ENCODE results near the gene IL17D.

IL17D gene

DNA sequence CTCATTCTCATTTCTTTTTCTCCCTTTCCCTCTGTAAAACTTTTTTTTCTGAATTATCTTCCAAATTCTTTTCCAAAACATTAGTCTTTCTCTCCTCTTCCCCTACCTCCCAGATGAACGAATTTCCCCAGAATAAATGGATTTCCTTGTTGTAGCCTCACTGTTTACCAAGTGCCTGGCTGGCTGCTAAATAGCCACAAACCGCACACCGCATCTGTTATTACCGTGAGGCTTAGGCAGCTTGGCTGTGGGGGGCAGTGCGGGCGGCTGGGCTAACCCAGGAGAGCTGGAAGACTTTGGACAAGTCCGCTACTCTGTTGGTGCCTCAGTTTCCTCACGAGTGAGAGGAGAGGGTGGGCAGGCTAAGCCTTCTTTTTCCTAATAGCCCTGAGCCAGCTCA lies 10.7 kb downstream of the IL17D start:
- Histone ChIP-seq H3K36me3 (ENCODE audit: control insufficient read depth, insufficient read depth, low read length) (no peaks in the 10 kb centered on the region), H3K27ac (ENCODE audit: low read depth, low read length) (peak overlapping the region; percentile 60), H3K9ac (ENCODE audit: low read length) (no peak overlapping the region), H3K4me3 (ENCODE audit: low read length) (no peak overlapping the region), H3K4me1 (ENCODE audit: control insufficient read depth, insufficient read depth, low read length) (peaks cover 2% of the 10 kb centered on the region), H3K27me3 (ENCODE audit: control insufficient read depth, insufficient read depth, low read length) (peaks cover 5% of the 10 kb centered on the region)

GRCh38 chr13:20714563-20715329 lies 11.2 kb downstream of the IL17D start:
- no peak overlapping the region for H3K9ac ChIP-seq (ENCODE audit: low read length)
- no peaks in the 10 kb centered on the region for H3K36me3 ChIP-seq (ENCODE audit: control insufficient read depth, insufficient read depth, low read length)
- peaks cover 2% of the 10 kb centered on the region for H3K4me1 ChIP-seq (ENCODE audit: control insufficient read depth, insufficient read depth, low read length)
- peak overlapping the region; percentile 60 for H3K27ac ChIP-seq (ENCODE audit: low read depth, low read length)
- H3K27me3 ChIP-seq (ENCODE audit: control insufficient read depth, insufficient read depth, low read length), result peaks cover 6% of the 10 kb centered on the region
- H3K4me3 ChIP-seq (ENCODE audit: low read length), result no peak overlapping the region

GRCh38 chr13:20715330-20715712 lies 11.8 kb downstream of the IL17D start:
- peaks cover 2% of the 10 kb centered on the region for H3K4me1 ChIP-seq (ENCODE audit: control insufficient read depth, insufficient read depth, low read length)
- H3K4me3 ChIP-seq (ENCODE audit: low read length), result no peak overlapping the region
- no peak overlapping the region for H3K9ac ChIP-seq (ENCODE audit: low read length)
- no peaks in the 10 kb centered on the region for H3K36me3 ChIP-seq (ENCODE audit: control insufficient read depth, insufficient read depth, low read length)
- H3K27ac ChIP-seq (ENCODE audit: low read depth, low read length), result peak overlapping the region; percentile 60
- H3K27me3 ChIP-seq (ENCODE audit: control insufficient read depth, insufficient read depth, low read length), result peaks cover 6% of the 10 kb centered on the region

- no peak overlapping the region for H3K27ac ChIP-seq (ENCODE audit: low read depth, low read length)
- peaks cover 15% of the 10 kb centered on the region for H3K27me3 ChIP-seq (ENCODE audit: control insufficient read depth, insufficient read depth, low read length)
- H3K4me3 ChIP-seq (ENCODE audit: low read length), result no peak overlapping the region
- peaks cover 8% of the 10 kb centered on the region for H3K4me1 ChIP-seq (ENCODE audit: control insufficient read depth, insufficient read depth, low read length)
- H3K36me3 ChIP-seq (ENCODE audit: control insufficient read depth, insufficient read depth, low read length), result no peaks in the 10 kb centered on the region
- no peak overlapping the region for H3K9ac ChIP-seq (ENCODE audit: low read length)
Measured at GRCh38 chr13:20716951-20717350, 13.5 kb downstream of the IL17D start.

DNA sequence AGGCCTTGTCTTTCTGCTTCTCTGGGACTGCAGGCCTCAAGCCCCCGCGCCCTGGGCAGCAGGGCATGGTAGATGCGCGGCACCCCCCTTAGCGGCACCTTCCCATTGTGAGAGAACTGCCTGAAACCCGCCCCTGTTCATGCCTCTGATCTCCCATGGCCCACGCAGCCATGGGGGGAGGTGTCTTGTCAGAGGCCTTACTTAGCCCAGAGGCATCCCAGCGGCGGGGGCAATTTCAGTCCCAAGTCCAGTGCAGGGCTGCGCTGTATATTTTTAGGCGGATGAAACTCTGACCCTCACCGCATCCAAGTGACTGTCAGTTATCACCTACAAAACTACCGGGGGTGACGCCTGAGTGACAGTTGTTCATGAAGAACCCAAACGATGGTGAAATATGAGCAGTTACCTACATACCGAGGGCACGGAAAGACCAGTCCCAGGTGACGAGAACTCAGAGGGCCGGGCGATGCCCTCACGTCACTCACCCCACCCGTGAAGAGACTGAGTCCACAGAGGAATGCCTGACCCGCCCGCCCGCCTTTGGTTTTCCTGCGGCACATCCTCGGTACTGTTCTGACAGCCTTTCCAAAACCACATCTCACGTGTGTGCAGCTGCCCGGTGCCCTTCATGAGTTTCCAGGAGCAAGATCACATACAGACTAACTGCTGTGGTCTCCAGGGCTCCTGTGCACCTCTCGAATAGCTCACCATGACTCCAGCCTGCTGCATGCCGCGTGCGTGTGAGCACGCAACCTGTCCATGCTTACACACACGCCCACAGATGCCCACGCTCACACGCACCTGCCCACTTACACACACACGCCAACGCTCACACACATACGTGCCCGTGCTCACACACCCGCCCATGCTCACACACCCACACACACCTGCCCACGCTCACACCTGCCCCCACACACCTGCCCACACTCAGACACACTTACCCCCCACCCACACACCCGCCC lies 14.4 kb downstream of the IL17D start:
- no peak overlapping the region for H3K4me3 ChIP-seq (ENCODE audit: low read length)

DNA sequence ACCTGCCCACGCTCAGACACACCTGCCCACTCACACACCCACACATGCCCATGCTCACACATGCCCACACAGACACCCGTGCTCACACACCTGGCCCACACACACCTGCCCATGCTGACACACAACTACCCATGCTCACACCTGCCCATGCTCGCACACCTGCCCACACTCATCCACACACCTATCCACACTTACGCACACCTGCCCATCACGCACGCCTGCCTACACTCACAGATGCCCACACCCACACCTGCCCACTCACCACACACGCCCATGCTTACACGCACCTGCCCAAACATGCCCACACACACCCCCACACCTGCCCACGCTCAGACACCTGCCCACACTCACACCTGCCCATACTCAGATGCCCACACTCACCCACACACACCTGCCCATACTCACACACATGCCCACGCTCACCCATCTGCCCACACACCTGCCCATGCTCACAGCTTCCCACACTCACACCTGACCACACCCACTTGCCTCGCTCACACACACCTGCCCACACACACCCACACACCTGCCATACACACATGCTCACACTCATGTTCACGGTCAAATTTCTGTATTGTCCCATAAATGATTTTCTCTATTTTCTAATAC lies 15.6 kb downstream of the IL17D start:
- no peaks in the 10 kb centered on the region for H3K36me3 ChIP-seq (ENCODE audit: control insufficient read depth, insufficient read depth, low read length)
- H3K27ac ChIP-seq (ENCODE audit: low read depth, low read length), result no peak overlapping the region
- H3K4me1 ChIP-seq (ENCODE audit: control insufficient read depth, insufficient read depth, low read length), result peaks cover 8% of the 10 kb centered on the region
- no peak overlapping the region for H3K4me3 ChIP-seq (ENCODE audit: low read length)
- H3K9ac ChIP-seq (ENCODE audit: low read length), result no peak overlapping the region
- peaks cover 16% of the 10 kb centered on the region for H3K27me3 ChIP-seq (ENCODE audit: control insufficient read depth, insufficient read depth, low read length)

More for the DNA sequence above, 14.4 kb downstream of the IL17D start:
- peaks cover 8% of the 10 kb centered on the region for H3K4me1 ChIP-seq (ENCODE audit: control insufficient read depth, insufficient read depth, low read length)
- no peak overlapping the region for H3K27ac ChIP-seq (ENCODE audit: low read depth, low read length)
- H3K36me3 ChIP-seq (ENCODE audit: control insufficient read depth, insufficient read depth, low read length), result no peaks in the 10 kb centered on the region
- no peak overlapping the region for H3K9ac ChIP-seq (ENCODE audit: low read length)
- H3K27me3 ChIP-seq (ENCODE audit: control insufficient read depth, insufficient read depth, low read length), result peaks cover 16% of the 10 kb centered on the region

DNA sequence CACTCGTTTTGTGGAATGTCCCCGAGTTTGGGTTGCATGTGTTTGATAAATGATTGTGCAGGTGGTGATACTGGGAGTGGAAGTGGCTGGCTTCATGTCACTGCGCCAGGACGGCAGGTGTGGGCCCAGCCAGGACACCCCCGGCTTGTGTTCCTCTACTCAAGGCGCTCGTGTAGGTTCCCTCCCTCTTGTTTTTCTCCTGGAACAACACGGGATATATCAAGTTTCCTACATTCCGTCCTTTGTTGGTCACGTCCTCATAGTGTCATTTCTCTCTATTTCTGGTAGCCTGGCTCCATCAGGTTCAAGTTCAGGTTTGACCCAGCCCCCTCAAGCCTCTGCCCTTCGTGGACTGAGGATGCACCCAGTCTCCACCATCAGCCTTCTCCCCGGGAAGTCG lies 16.3 kb downstream of the IL17D start:
- no peak overlapping the region for H3K27ac ChIP-seq (ENCODE audit: low read depth, low read length)
- peaks cover 8% of the 10 kb centered on the region for H3K4me1 ChIP-seq (ENCODE audit: control insufficient read depth, insufficient read depth, low read length)
- H3K4me3 ChIP-seq (ENCODE audit: low read length), result no peak overlapping the region
- H3K27me3 ChIP-seq (ENCODE audit: control insufficient read depth, insufficient read depth, low read length), result peaks cover 16% of the 10 kb centered on the region
- H3K36me3 ChIP-seq (ENCODE audit: control insufficient read depth, insufficient read depth, low read length), result no peaks in the 10 kb centered on the region
- no peak overlapping the region for H3K9ac ChIP-seq (ENCODE audit: low read length)

DNA sequence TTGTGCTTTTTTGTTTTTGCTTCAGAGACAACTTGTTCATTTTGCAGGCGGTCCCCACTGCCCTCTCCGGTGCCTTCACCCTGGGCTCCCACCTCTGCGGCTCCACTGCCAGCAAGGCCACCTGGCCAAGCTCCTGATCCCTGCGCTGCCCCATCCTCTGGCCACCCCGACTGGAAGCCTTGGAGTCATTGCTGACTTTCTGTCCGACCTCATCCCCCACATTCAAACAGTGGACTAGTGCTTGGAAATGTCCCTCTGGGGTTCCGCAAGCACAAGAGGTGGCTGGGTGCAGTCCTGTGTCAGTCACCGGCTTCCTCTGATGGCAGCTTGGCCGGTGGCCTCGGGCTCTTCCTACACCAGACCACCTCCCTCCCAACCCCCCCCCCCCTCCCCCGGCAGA lies 17.0 kb downstream of the IL17D start:
- H3K4me3 ChIP-seq (ENCODE audit: low read length), result no peak overlapping the region
- H3K36me3 ChIP-seq (ENCODE audit: control insufficient read depth, insufficient read depth, low read length), result no peaks in the 10 kb centered on the region
- peaks cover 16% of the 10 kb centered on the region for H3K27me3 ChIP-seq (ENCODE audit: control insufficient read depth, insufficient read depth, low read length)
- H3K27ac ChIP-seq (ENCODE audit: low read depth, low read length), result no peak overlapping the region
- peaks cover 6% of the 10 kb centered on the region for H3K4me1 ChIP-seq (ENCODE audit: control insufficient read depth, insufficient read depth, low read length)
- H3K9ac ChIP-seq (ENCODE audit: low read length), result no peak overlapping the region

DNA sequence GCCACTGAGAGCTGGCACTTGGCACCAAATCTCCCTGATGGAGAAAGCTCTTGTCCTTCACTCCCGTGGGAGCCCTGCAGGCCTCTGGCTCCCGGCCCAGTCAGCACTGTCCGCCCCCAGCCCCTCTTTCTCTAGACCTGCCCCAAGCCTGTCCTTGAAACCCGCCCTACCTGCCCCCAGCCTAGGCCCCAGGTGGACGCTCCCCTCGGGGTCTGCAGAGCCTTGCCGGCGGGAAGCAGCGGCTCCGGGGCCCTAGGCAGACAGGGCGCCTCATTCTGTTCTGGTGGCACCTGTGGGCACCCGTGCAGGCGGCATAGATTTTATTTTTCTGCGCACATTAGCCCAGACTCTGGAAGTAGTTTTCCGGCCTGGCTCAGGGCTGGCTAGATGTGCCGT lies 17.6 kb downstream of the IL17D start:
- H3K9ac ChIP-seq (ENCODE audit: low read length), result no peak overlapping the region
- peaks cover 16% of the 10 kb centered on the region for H3K27me3 ChIP-seq (ENCODE audit: control insufficient read depth, insufficient read depth, low read length)
- H3K4me3 ChIP-seq (ENCODE audit: low read length), result no peak overlapping the region
- no peaks in the 10 kb centered on the region for H3K36me3 ChIP-seq (ENCODE audit: control insufficient read depth, insufficient read depth, low read length)
- H3K27ac ChIP-seq (ENCODE audit: low read depth, low read length), result no peak overlapping the region
- H3K4me1 ChIP-seq (ENCODE audit: control insufficient read depth, insufficient read depth, low read length), result peaks cover 6% of the 10 kb centered on the region

GRCh38 chr13:20721454-20722357 lies 18.2 kb downstream of the IL17D start:
- peaks cover 6% of the 10 kb centered on the region for H3K4me1 ChIP-seq (ENCODE audit: control insufficient read depth, insufficient read depth, low read length)
- H3K27ac ChIP-seq (ENCODE audit: low read depth, low read length), result no peak overlapping the region
- H3K9ac ChIP-seq (ENCODE audit: low read length), result no peak overlapping the region

GRCh38 chr13:20727856-20728255 lies 24.4 kb downstream of the IL17D start:
- H3K27me3 ChIP-seq (ENCODE audit: control insufficient read depth, insufficient read depth, low read length), result no peaks in the 10 kb centered on the region
- H3K4me3 ChIP-seq (ENCODE audit: low read length), result no peak overlapping the region
- no peaks in the 10 kb centered on the region for H3K4me1 ChIP-seq (ENCODE audit: control insufficient read depth, insufficient read depth, low read length)
- no peak overlapping the region for H3K27ac ChIP-seq (ENCODE audit: low read depth, low read length)
- no peak overlapping the region for H3K9ac ChIP-seq (ENCODE audit: low read length)
- H3K36me3 ChIP-seq (ENCODE audit: control insufficient read depth, insufficient read depth, low read length), result no peaks in the 10 kb centered on the region

More at GRCh38 chr13:20721454-20722357, 18.2 kb downstream of the IL17D start:
- Histone ChIP-seq H3K4me3 (ENCODE audit: low read length) (peak overlapping the region; percentile 69), H3K27me3 (ENCODE audit: control insufficient read depth, insufficient read depth, low read length) (peaks cover 16% of the 10 kb centered on the region), H3K36me3 (ENCODE audit: control insufficient read depth, insufficient read depth, low read length) (no peaks in the 10 kb centered on the region)

All from rectal smooth muscle tissue (tissue), 1 donor.